Activated naive CD8-positive, alpha-beta T cell treated with anti-CD3 and anti-CD28 coated beads, Interleukin-2, amount 50 U/mL, for 16 hours (primary cell): Measurements from ENCODE around the gene TC2N.
"Not testable (repeated sequence)": the region's sequence is repeated elsewhere in the genome, so short reads cannot be mapped to it uniquely, and the experiment has no call there.

Experiments
- DNase-seq: peaks from one replicate; pipeline ENCODE4 v3.0.0-alpha.2; 2020; ENCODE audit warnings: low read depth, low spot score

The TC2N gene

DNA sequence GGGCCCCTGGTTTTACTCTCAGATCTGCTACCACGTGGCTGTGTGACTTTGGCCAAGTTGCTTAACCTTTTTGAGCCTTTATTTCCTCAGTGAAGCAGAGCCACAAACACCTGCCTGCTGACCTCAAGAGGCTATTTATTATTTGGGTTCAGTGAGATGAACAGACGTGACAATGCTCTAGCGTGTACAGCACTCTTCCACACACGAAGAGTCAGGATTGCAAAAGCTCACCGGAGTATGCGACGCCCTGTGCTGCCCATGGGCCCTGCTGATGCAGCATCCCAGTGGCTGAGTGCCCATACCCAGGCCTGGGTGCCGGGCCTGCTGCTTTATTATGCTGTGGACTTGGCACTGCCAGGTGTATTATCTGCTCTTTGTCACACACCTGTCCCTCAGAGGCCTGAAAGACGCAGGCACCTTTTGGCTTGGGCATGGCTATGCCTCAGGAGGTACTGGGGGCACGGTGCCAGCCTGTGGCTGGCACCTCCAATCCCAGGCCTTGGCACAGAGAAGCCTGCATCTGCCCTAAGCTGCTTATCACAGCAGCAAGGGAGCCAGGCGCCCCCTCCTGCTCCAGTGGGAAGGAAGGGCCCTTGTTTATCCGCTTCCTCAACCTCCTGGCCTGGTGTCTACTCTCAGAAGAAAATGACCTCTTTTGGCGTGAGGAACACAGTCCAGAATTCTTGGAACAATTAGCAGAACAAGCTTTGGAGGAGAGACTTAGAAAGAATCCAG lies 22.3 kb upstream of the TC2N start:
- no peak for DNase-seq

DNA sequence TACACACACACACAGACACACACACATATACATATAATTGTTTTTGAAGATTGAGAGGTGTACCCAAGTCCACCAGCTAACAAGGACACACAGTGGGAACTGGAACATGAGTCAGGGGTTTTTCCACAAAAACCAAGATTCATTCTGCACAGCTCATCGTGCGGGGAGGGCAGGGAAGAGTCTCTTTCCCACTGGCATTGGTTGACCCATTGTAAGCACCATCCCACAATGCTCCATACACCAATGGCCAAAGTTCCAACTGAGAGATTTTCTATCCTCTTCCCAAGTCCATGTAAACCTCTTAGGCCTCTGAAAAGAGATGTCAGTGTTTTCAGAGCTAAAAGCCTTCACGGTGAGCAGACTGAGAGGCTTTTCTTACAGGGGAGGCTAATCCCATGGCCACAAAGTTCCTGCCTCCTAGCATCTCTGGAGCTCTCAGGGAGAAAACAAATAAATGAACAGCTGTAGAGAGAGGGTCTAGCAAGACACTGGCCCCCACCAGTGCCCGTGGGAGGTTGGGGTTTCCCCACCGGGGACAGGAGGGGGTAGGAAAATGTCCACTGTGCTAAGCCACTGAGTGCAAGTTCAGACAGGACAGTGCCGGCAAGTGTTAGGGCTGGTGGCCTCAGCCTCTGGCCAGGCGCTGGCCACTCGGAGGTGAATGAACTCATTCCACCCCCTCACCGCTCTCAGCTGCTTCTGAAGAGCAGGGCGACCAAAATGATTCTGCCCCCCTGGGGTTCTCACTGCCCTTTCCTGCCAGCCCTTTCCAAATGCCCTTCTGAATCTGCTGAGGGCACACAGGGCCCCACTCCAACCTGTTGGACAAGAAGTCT lies 21.5 kb upstream of the TC2N start:
- no peak for DNase-seq

DNA sequence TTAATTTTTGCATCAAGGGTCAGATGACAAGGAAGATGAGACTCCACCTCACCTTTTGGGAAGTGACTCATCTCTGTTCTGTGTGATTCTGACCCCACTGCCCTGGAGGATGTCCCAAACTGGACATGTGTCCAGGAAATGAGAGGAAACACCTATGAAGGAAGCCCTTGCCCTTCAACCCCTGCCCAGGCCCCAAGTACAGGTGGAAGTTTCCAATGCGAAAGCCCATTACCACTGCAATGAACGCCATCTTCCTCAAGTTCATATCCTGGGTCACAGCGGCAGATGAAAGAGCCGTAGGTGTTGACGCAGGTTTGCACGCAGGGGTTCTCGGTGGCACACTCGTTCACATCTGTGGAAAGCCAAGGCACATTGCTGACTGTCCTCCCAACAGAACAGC lies 19.6 kb upstream of the TC2N start:
- no peak for DNase-seq

DNA sequence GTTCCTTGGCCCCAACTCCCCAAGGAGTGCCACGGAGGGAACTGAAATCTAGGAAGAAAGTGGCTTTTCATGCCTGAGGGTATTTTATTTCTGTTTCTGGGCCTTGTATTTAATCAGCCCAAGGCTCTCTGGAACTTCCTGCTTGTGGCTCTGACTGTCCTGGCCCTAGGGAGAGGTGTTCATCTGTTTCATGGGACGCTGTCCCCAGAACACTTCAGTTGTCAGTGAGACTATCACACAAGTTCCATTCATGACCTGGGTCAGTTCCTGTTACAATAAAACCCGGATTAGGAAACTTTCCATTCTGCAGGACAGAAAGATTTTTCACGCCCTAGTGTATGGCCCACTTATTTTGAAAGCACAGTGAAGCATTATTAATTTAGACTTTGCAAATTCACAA lies 18.5 kb upstream of the TC2N start:
- no peak for DNase-seq

DNA sequence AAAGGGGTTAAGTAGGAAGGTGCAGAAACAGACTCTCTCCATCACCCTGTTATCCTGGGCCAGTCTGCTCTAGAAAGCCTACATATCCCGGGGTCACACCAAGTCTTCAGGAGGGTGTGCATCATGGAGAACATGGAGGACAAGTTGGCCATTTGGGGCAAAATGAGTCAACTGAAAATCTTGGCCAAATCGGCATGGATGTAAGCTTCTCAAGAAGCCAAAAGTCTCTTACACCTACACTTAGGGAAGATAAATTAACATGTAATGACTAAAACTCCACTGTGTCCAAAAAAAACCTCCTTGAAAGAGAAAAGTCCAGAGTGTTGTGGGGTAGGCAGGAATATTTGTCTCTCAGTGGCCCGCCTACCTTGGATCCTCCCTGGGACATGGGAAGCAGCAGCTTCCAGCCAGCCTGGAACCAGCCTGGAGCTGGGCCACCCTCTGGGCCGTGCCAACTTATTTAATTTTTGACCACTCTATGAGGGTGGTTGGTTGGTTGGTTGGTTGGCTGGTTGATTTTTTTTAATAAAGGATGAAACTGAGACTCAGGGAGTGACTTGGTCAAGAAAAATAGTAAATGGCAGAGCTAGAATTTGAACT lies 17.9 kb upstream of the TC2N start:
- DNase-seq, result no peak

DNA sequence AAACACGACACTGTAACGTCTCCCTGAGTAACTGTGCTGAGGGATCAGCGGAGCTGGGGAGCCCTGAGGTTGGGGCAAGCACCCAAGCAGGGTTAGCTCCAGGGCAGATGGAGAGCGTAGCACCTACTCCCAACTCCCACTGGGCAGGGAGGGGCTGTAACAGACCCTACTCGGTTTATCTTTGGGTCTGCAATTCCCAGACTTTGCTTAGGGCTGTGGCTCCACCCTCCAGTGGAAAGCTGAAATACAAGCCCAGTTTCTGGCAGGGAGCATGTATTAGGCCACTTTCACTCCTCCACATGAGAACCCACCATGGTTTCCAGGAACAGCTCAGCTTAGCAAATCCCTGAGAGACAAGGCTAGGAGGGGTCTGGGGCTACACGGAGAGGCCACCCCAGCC lies 17.3 kb upstream of the TC2N start:
- DNase-seq, result no peak

DNA sequence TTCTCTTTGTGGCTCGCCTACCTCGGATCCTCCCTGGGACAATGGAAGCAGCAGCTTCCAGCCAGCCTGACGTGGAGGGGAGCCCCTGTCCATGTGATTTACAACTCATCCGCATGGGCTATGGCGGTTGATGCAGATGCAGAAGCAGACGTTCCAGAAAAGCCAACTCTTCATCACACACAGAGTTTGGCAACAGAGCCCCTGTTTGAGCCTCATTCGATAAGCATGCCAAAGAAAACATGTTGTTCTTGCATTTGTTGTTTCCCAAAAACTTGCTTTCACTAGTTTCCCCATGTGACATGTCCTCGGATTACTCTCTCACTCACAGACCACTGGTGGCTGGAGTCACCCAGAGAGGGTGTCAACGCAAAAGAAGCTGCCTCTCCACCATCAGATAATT lies 16.4 kb upstream of the TC2N start:
- no peak for DNase-seq

DNA sequence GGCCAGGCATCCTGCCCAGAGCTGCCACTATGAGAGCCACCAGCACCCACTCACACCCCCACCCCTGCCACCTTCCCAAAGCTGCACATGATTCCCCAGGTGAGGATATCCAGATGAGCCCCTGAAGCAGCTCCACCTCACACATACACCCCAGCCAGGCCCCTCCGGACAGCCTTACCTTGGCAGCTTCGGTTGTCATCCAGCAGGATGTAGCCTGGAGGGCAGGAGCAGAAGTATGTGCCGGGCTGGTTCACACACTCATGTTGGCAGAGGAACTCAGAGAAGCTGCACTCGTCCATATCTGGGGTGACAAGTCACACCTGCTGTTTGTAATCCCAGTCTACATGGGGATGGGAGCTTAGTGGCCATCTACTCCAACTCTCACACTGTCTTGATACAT lies 15.4 kb upstream of the TC2N start:
- DNase-seq, result no peak

DNA sequence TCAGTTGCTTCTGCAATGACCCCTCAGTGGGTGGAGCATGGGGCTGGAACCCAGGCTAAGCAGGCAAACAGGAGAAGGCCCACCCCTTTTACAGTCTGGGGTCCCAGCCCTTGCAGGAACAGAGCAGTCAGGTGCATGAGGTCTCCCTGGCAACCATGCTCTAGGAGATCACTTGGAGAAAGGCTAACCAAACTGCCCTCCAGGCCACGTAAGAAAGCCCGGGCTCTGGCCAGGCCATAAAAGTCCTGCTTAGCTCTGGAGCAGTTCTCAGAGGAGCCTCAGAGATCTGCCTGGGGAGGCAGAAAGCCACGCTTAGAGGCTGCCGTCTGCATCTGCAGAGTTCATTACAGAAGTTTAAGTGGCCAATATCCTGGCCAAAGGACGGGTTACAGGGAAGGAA lies 15.0 kb upstream of the TC2N start:
- no peak for DNase-seq

DNA sequence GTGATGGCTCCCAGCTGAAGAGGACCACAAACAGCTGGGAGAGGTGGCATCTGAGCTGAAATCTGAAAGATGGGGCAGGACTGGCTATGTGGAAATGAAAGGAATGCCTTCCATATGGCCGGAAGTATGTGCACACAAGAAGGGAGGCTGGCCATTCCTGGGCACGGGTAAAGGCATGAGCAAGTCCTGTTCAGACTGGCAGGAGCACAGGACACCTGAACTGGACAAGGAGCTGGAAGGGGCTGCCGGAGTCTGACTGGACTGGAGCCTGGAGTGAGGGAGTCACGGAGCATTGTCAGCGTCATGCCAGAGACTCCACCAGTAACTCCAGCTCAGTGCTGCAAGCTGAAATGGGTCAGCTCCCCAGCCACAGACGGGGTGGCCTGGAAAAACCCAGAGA lies 11.9 kb upstream of the TC2N start:
- no peak for DNase-seq

DNA sequence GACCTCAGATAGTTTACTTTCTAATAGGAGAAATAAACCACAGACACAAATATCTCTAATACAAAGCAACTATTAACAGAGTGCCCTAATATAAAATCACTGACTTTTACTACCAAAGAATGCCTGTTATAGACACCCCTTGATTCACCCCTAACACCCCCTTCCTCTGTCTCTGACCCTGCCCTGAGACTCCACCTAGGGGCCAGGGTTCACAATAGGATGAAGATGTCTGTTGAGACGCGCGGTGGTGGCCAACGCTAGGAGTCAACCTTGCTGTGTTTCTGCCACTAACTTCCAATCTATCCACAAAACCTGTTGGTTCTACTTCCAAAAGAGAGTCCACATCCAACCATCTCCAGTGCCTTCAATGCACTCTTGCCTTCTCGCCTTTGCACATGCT lies 10.9 kb upstream of the TC2N start:
- DNase-seq, result no peak

DNA sequence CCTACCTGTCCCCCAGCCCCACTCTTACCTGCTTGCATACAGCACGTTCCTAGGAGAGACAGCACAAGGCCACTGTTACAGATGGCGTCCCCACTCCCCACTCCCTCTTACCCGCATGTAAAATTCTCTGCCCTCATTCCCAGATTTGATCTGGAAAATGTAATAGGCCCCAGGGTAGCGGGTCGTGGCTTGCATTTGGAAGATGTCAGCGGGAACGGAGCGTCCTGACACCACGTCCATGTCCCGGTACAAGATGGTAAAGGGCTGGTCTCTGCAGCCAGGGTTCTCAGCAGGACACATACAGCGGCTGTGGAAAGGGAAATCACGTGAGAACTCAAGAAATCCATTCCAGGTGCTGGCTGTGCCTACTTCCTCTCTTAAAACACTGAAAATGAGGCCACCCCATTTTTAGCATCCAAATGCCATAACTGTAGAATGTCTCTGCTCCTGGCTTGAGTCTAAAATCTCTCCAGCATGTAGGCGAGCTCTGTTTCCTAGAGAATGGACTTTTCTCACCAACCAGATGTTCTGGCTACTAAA lies 10.1 kb upstream of the TC2N start:
- DNase-seq, result no peak

DNA sequence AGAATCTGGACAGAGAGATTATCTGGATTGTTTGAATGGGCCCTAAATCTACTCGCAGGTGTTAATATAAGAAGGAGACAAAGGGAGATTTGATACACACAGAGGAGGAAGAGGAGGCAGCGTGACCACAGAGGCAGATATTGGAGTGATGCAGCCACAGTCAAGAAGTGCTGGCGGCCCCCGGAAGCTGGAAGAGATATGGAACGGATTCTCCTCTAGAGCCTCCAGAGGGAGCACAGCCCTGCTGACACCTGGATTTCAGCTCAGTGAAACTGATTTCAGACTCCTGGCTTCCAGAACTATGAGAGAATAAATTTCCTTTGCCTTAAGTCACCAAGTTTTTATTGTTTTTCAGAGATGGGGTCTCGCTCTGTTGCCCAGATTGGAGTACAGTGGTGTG lies 9.2 kb upstream of the TC2N start:
- no peak for DNase-seq

DNA sequence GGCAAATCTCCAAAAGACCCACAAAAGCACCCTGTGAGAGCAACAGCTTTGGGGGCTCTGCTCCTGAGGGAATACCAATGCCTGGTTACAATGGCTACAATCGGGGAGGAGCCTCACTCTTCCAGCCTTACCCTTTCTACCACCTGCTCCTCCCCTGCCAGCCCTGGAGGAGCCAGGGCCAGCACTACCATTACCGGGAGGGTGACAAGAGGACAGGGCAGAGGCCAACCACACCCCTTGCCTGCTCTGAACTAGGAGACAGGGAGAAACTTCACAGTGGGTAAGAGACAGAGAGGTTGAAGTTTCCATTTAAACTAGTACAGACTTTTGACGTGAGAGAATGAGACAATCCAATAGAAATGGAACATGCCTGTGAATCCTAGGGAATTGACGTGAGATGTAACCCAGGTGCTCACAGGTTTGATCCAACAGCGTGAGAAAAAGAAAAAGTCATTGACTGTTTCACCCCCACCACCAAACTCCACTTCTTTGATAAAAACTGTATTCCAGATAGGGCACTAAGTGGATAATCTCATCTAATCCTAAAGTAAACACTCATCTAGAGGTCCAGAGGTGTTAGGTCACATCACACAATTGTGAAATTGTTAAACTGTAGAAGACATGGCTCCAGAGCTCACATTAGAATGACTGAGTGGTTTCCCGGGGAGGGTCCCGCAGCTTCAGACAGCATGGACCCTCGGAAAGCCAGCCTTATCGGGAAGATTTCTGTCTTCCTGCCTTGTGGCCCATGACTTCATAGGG lies 8.4 kb upstream of the TC2N start:
- DNase-seq, result no peak

DNA sequence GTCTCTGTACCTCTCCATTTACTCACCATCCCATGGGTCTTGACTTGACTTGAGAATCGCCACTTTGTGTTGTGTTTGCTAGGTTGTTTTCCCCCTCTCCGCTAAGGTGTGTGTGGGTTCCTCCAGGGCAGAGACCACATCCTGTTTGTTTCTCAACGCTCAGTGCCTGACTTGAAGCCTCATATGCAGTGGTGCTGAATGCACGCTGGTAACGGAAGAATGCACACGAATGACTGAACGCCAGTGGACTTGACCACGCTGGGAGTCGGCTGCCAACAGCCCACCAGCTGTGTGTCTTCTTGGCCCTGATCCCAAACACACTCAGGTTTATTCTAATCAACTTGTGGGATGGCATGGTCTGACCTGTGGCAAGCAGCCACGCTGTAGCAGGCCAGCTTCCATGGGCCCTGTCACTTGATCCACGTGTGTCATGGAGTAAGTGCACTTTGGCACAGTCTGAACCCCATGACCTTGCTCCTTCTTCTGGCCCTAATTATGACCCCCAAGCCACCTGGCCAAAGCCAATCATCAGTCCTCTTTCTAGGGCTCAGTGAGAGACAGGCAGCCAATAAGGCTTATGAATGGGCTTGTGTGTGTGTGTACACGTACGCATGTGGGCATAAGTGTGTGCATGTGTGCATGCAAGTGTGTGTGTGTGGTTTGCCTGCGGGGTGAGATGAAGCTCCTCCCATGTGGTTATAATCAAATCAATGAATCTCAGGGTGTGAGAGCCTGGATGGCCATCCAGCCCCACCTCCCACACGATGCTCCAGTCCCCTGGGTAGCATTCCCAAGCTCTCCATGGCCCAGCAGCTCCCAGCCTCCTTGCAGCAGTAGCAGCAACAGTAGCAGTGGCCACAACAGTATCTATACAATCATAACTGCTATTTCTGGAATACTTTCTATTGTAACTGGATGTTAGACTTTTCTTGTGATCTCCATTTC lies 6.4 kb upstream of the TC2N start:
- DNase-seq, result no peak

DNA sequence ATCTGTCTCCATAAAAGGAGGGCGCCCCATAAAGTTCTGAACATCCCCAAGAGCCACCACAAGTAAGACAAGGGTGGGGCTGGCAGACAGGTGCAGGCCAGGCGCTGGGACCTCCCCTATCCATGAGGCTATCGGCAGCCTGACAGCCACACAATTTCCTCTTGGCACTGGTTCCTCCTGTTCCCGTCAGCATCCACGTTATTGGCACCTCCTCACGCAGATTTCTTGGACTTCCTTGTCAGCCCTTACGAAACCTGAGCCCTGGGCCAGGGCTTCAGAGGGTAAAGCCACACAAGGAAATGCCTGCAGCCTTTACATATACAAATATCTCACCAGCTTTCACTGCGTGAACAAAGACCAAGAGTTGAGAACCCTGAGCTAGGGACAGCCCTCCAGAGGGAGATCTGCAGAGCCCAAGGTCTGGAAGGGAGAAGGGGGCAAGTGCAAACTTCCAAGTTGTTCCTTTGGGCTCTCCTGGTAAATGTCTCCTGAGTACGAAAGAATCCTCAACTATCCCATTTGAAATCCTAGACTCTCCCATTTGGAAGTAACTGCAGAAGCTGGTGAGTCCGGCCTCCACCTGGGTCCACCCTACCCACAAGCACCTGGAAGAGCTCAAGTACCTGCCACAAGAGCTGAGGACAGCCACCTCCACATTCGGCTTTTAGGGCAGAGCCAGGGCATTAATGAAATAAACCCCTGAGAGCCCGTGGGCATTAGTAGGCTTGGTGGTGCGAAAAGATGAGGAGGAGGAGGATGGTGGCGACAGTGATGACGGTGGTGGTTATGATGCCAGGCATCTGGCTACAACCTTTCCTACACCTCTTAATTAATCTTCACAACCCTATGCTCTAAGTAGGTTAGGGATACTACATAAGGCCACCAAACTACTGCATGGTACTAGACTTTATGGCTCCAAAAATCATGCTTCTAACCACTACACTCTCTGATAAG lies 5.5 kb upstream of the TC2N start:
- DNase-seq, result no peak

DNA sequence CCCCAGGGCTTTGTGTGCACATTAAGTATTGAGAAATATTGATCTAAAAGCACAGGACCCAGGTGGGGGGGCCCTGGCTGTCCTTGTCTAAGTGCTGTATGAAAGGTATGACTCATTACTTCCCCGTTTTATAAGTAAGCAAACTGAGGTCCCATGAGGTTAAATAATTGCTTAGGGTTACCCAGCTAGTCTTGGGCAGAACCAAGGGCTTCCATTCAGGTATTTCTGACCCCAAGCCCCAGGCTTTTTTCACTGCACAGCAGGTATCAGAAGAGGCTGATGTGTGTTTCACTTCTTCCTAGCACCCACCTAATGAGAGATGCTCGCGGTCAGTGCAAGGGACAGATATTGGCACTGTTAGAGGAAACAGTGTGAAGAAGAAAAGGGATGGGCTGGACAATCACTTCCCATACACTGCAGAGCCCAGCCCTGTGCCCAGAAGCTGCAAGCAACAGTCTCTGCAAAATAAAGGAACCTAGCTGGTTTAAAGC lies 4.7 kb upstream of the TC2N start:
- no peak for DNase-seq

DNA sequence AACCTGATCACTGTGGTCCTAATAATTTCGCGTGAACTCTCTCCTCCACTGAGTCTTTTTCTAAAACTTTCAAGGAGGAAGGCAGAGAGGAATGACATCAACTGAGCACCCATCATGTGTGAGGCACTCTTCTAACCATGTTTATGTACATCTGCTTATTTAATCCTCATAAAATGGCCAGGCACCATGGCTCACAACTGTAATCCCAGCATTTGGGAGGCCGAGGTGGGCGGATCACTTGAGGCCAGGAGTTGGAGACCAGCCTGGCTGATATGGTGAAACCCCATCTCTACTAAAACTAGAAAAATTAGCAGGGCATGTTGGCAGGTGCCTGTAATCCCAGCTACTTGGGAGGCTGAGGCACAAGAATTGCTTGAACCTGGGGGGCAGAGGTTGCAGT lies 4.1 kb upstream of the TC2N start:
- not testable (repeated sequence) for DNase-seq

DNA sequence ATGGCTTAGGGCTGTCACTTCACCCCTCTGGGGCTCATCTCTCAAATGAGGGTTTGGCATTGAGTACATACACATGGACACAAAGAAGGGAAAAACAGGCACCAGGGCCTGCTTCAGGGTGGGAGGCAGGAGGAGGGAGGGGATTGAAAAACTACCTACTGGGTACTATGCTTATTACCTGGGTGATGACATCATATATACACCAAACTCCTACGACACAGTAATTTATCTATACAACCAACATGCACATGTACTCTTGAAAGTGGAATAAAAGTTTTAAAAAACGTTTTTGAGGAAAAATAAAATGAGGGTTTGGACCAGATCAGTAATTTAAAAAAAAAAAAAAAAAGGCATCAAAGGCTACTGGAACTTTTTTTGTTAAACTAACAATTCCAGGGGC lies 3.6 kb upstream of the TC2N start:
- DNase-seq, result no peak
